Esophagus squamous epithelium (tissue), 4 donors: ENCODE measurements around the gene MRC2.

Source experiments
- CTCF ChIP-seq, 6 experiments: fragments of 450-650 bp in 4 of 6; fragments of 200-600 bp in 2 of 6; sonication (generic) in 2 of 6; IDR thresholded peaks; one replicate each; pipeline ENCODE4 v1.5.1; 2016 to 2019; ENCODE audit warnings: antibody characterized with exemption in 6 of 6, mild to moderate bottlenecking in 4 of 6, moderate library complexity in 4 of 6
- POLR2A ChIP-seq, 4 donors: fragments of 450-650 bp; IDR thresholded peaks; one replicate each; pipeline ENCODE4 v1.6.1; 2017; ENCODE audit warnings: antibody characterized with exemption in 4 of 4, mild to moderate bottlenecking in 4 of 4, moderate library complexity in 3 of 4

GRCh38 chr17:62627904-62628633 lies 599 bp downstream of the MRC2 start:
- TF ChIP-seq CTCF (IDR thresholded peaks at IDR 0.05) (no peak), POLR2A (IDR thresholded peaks at IDR 0.05) (peak in 2 of 4 donors; percentile 12 to 31)
